Gastrocnemius medialis (tissue), 4 donors: ENCODE measurements around the gene NAA40.

Source experiments
- CTCF ChIP-seq, 5 experiments: fragments of 450-650 bp in 3 of 5; fragments of 200-600 bp in 2 of 5; sonication (generic) in 2 of 5; IDR thresholded peaks in 4 of 5; conservative IDR thresholded peaks in 1 of 5; 1 replicate in 4 of 5; 2 replicates in 1 of 5; pipeline ENCODE4 v1.5.1; 2016 to 2019; ENCODE audit warnings: antibody characterized with exemption in 5 of 5, mild to moderate bottlenecking in 3 of 5, moderate library complexity in 3 of 5
- POLR2A ChIP-seq, 2 donors: fragments of 450-650 bp; IDR thresholded peaks; one replicate each; pipeline ENCODE4 v1.6.1; 2017; ENCODE audit warnings: antibody characterized with exemption in 2 of 2, mild to moderate bottlenecking in 2 of 2, moderate library complexity in 2 of 2

GRCh38 chr11:63906585-63906984 is 32.2 kb upstream of the NAA40 start:
- TF ChIP-seq CTCF (IDR thresholded peaks at IDR 0.05 in 4 of 5, conservative IDR thresholded peaks at IDR 0.05 in 1 of 5) (peak in 1 of 5 experiments; percentile 43), POLR2A (IDR thresholded peaks at IDR 0.05) (no peak)
